GM12801 (cell line): ENCODE data around the gene CBLN1.

Source experiments
- CTCF ChIP-seq: IDR thresholded peaks from one replicate; pipeline ENCODE4 v1.5.1; 2011; ENCODE audit warnings: control low read depth; ENCODE audit not compliant: insufficient read length; ENCODE audit errors: extremely low read depth

Gene CBLN1

GRCh38 chr16:49259330-49259729 lies 22.3 kb downstream of the CBLN1 start:
- no peak for TF ChIP-seq CTCF

GRCh38 chr16:49250689-49251088 lies 30.9 kb downstream of the CBLN1 start:
- TF ChIP-seq CTCF = no peak

GRCh38 chr16:49248227-49248626 lies 33.4 kb downstream of the CBLN1 start:
- TF ChIP-seq CTCF = no peak

- no peak for TF ChIP-seq CTCF
Measured at GRCh38 chr16:49236216-49236615, 45.4 kb downstream of the CBLN1 start.
